Peyer's patch (tissue), 4 donors: ENCODE data around the gene PFKFB3. TPM values are rescaled to one million over a fixed set of nuclear protein-coding genes. Genes with fewer than 3 reads are reported as not detected.
"Not testable (repeated sequence)": the region's sequence is repeated elsewhere in the genome, so short reads cannot be mapped to it uniquely, and the experiment has no call there.

Experiments used
- DNase-seq, 3 donors: peaks; one replicate each; pipeline ENCODE4 v3.0.0-alpha.2; 2017 to 2019
- H3K27ac ChIP-seq, 4 donors: fragments of 200-600 bp; sonication (generic); one replicate each; pipeline ENCODE4 v1.5.1; 2016 to 2019
- H3K27me3 ChIP-seq, 2 donors: fragments of 200-600 bp; sonication (generic); one replicate each; pipeline ENCODE4 v1.5.1; 2019
- H3K36me3 ChIP-seq, 3 donors: fragments of 200-600 bp; sonication (generic); one replicate each; pipeline ENCODE4 v1.5.1; 2016 to 2019
- H3K4me1 ChIP-seq, 4 donors: fragments of 200-600 bp; sonication (generic); one replicate each; pipeline ENCODE4 v1.5.1; 2016 to 2019
- H3K4me3 ChIP-seq, 4 donors: fragments of 200-600 bp; sonication (generic); 1 replicate in 3 of 4; 2 replicates in 1 of 4; pipeline ENCODE4 v1.5.1; 2016 to 2019; ENCODE audit warnings: mild to moderate bottlenecking in 1 of 4
- H3K9me3 ChIP-seq, 4 donors: fragments of 200-600 bp; sonication (generic); one replicate each; pipeline ENCODE4 v1.5.1; 2016 to 2019; ENCODE audit warnings: mild to moderate bottlenecking in 1 of 4
- POLR2A ChIP-seq, 2 donors: fragments of 450-650 bp; IDR thresholded peaks; one replicate each; pipeline ENCODE4 v1.5.1; 2017; ENCODE audit warnings: antibody characterized with exemption in 2 of 2, mild to moderate bottlenecking in 2 of 2, moderate library complexity in 2 of 2
- total RNA-seq, 4 donors: library from RNA; depleted of rRNA; stranded (reverse); fragments of >200 nt; gene quantifications; one replicate each; pipeline ENCODE4 v1.1.0, GENCODE V29; 2016
- TF ChIP-seq, protein P1 (sequence below), 6 experiments: fragments of 450-650 bp in 4 of 6; fragments of 200-600 bp in 2 of 6; sonication (generic) in 1 of 6; IDR thresholded peaks; one replicate each; pipeline ENCODE4 v1.5.1; 2017 to 2019; ENCODE audit warnings: antibody characterized with exemption in 6 of 6, mild to moderate bottlenecking in 3 of 6, moderate library complexity in 1 of 6

PFKFB3 gene
- total RNA-seq, 4 donors from 2014 or later: 15.2 to 85.0 (median 36.6) TPM

DNA sequence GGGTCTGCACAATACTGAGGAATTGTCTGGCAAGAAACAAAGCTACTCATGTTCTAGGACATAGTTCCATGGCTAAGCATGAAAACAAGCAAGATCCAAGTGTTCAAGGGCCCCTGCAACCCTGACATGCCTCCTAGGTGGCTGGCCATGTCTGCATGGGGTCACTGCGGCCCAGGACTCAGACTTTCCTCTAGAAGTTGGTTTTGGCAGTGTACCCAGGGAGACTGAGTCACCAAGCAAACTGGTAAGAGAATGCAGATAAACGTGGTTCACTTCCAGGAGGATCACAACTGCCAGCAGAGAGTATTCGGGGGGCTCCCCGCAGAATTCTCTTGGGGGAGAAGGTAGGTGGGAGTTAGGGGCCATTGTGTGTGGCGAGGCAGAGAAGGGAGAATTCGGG, 7.4 kb upstream of the PFKFB3 start:
- no peak for DNase-seq
- Histone ChIP-seq H3K36me3 (no peaks in the 10 kb centered on the region), H3K9me3 (no peaks in the 10 kb centered on the region), H3K27me3 (no peaks in the 10 kb centered on the region), H3K4me1 (peaks cover 0 to 8% (median 0%) of the 10 kb centered on the region in 4 donors), H3K4me3 (no peak overlapping the region), H3K27ac (peak overlapping the region; percentile 42 to 76 (median 61))
- TF ChIP-seq, protein P1, sequence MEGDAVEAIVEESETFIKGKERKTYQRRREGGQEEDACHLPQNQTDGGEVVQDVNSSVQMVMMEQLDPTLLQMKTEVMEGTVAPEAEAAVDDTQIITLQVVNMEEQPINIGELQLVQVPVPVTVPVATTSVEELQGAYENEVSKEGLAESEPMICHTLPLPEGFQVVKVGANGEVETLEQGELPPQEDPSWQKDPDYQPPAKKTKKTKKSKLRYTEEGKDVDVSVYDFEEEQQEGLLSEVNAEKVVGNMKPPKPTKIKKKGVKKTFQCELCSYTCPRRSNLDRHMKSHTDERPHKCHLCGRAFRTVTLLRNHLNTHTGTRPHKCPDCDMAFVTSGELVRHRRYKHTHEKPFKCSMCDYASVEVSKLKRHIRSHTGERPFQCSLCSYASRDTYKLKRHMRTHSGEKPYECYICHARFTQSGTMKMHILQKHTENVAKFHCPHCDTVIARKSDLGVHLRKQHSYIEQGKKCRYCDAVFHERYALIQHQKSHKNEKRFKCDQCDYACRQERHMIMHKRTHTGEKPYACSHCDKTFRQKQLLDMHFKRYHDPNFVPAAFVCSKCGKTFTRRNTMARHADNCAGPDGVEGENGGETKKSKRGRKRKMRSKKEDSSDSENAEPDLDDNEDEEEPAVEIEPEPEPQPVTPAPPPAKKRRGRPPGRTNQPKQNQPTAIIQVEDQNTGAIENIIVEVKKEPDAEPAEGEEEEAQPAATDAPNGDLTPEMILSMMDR (IDR thresholded peaks at IDR 0.05): no peak
- TF ChIP-seq POLR2A (IDR thresholded peaks at IDR 0.05): no peak

DNA sequence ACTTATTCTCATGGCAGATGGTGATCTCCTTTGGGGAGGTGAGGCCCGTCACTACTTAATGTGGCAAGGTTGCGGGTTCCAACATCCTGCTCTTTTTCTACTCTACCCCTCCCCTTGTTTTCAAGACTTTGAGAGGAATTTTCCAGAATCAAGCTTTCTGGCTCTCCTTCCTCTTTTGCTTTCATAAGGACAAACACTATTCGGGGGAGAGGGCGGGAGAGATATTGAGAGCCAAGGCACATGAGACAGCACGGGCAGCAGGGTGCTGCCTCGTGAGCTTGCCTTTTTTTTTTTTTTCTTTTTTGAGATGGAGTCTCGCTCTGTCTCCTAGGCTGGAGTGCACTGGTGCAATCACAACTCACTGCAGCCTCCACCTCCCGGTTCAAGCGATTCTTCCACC, 6.9 kb upstream of the PFKFB3 start:
- no peak for TF ChIP-seq POLR2A (IDR thresholded peaks at IDR 0.05)
- TF ChIP-seq, protein P1 (IDR thresholded peaks at IDR 0.05): no peak
- peaks cover 0 to 11% (median 0%) of the 10 kb centered on the region in 4 donors for H3K4me1 ChIP-seq
- no peaks in the 10 kb centered on the region for H3K36me3 ChIP-seq
- H3K9me3 ChIP-seq: no peaks in the 10 kb centered on the region
- no peaks in the 10 kb centered on the region for H3K27me3 ChIP-seq
- DNase-seq: no peak
- peak overlapping the region; percentile 42 to 76 (median 61) for H3K27ac ChIP-seq
- H3K4me3 ChIP-seq: no peak overlapping the region

DNA sequence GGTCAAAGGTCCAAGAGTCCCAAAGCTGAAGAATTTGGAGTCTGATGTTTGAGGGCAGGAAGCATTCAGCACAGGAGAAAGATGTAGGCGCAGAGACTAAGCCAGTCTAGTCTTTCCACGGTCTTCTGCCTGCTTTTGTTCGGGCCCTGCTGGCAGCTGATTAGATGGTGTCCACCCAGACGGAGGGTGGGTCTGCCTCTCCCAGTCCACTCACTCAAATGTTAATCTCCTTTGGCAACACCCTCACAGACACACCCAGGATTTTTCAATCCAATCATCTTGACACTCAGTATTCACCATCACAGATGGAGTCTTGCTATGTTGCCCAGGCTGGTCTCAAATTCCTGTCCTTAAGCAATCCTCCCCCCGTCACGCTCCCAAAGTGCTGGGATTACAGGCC, 6.2 kb upstream of the PFKFB3 start:
- H3K4me3 ChIP-seq, DNase-seq, H3K36me3 ChIP-seq, H3K9me3 ChIP-seq, H3K27me3 ChIP-seq, H3K4me1 ChIP-seq: not testable (repeated sequence)
- peak overlapping the region; percentile 30 to 60 (median 48) for H3K27ac ChIP-seq

DNA sequence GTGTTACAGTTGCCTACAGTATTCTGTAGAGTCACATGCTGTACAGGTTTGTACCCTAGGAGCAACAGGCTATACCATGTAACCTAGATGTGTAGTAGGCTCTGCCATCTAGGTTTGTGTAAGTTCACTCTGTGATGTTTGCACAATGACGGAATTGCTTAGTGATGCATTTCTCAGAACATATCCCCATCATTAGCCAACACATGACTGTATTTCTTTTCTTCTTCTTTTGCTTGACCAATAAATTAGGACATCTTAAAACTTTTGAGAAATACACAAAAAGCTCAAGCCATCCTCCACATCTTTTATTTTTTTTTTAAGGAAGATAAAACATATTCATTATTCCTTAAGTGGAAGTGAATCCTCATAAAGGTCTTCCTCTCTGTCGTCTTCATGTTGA, 5.4 kb upstream of the PFKFB3 start:
- Histone ChIP-seq H3K9me3 (no peaks in the 10 kb centered on the region), H3K4me1 (peaks cover 0 to 13% (median 6%) of the 10 kb centered on the region in 4 donors), H3K27ac (peak overlapping the region in 3 of 4 donors; percentile 6 to 60 (median 30)), H3K36me3 (no peaks in the 10 kb centered on the region), H3K4me3 (no peak overlapping the region), H3K27me3 (no peaks in the 10 kb centered on the region)
- DNase-seq: no peak
- TF ChIP-seq, protein P1 (IDR thresholded peaks at IDR 0.05): no peak
- TF ChIP-seq POLR2A (IDR thresholded peaks at IDR 0.05): no peak

DNA sequence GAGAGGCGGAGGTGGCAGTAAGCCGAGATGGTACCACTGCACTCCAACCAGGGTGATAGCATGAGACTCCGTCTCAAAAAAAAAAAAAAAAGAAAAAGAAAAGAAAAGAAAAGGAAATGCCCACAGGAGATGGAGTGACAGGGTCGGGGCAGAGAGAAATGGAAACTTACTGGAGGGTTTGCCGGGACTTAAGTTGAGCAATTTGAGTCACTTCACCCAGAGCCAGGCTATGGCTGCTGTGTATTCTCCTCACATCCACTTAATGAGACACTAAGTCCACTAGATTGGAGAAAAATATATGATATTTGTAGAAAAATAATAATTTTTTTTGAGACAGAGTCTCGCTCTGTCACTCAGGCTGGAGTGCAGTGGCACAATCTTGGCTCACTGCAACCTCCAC, 4.6 kb upstream of the PFKFB3 start:
- Histone ChIP-seq H3K27ac (no peak overlapping the region), H3K36me3 (no peaks in the 10 kb centered on the region), H3K4me1 (peaks cover 0 to 15% (median 8%) of the 10 kb centered on the region in 4 donors), H3K27me3 (no peaks in the 10 kb centered on the region), H3K4me3 (no peak overlapping the region), H3K9me3 (no peaks in the 10 kb centered on the region)
- TF ChIP-seq POLR2A (IDR thresholded peaks at IDR 0.05): no peak
- TF ChIP-seq, protein P1 (IDR thresholded peaks at IDR 0.05): no peak
- no peak for DNase-seq

DNA sequence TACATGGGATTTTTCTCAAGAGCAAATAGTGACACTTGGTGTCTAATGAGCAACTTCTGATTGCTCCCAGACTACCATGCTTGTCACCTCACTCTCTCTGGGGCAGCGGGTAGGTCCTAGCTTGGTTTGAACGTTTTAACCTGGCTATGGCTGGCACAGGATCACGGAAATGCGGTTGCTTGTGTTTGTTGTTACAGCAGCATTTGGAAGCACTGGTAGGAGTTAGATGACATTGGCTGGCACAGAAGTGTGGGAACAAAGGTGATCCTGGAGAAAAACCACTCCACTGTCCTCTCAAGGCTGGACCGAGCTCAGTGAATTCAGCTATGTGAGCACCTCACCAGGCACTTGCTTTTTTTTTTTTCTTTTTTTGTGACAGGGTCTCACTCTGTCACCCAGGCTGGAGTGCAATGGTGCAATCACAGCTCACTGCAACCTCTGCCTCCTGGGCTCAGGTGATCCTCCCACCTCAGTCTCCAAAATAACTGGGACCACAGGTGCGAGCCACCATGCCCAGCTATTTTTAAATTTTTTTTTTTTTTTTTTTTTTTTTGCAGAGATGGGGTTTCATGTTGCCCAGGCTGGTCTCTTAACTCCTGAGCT, 3.5 kb upstream of the PFKFB3 start:
- Histone ChIP-seq H3K4me1 (peaks cover 0 to 18% (median 8%) of the 10 kb centered on the region in 4 donors), H3K36me3 (no peaks in the 10 kb centered on the region), H3K27me3 (no peaks in the 10 kb centered on the region), H3K9me3 (no peaks in the 10 kb centered on the region), H3K27ac (no peak overlapping the region), H3K4me3 (no peak overlapping the region)
- TF ChIP-seq POLR2A (IDR thresholded peaks at IDR 0.05): no peak
- TF ChIP-seq, protein P1 (IDR thresholded peaks at IDR 0.05): no peak
- DNase-seq: no peak
